ENCODE measurements around the gene HHAT.

The HHAT gene

GRCh38 chr1:210315529-210315928, 13.2 kb upstream of the HHAT start:
- H3K36me3 Mint-ChIP-seq (ENCODE audit: low read depth) = no peaks in the 10 kb centered on the region
- no peak for DNase-seq

DNA sequence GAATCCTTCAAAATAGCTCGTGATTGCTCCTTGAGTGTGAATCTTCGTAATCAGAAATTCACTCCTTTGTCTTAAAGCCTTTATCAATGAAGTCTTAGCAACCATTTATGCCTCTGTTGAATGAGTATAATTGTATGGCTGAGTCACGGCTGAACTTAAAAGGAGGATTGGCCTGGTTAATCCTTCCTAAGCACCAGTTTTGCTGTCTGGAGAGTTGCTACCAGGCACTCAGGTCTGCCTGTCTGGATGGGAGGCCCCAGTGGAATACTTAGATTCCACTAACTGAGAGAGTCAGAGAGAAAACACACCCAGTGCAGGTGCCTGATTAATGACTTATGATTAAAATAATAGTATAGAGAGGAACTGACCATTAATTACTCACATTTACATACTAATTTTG, 7.6 kb upstream of the HHAT start:
- Mint-ChIP-seq H3K27ac (no peak overlapping the region), H3K9me3 (peaks cover 27% of the 10 kb centered on the region), H3K36me3 (ENCODE audit: low read depth) (no peaks in the 10 kb centered on the region), H3K4me1 (no peaks in the 10 kb centered on the region), H3K4me3 (no peak overlapping the region), H3K27me3 (ENCODE audit: low read depth, poor library complexity) (peaks cover 15% of the 10 kb centered on the region)
- no peak for TF ChIP-seq CTCF (IDR thresholded peaks at IDR 0.05)
- no peak for DNase-seq

More at GRCh38 chr1:210315529-210315928, 13.2 kb upstream of the HHAT start:
- Mint-ChIP-seq H3K4me1 (peaks cover 12% of the 10 kb centered on the region), H3K9me3 (no peaks in the 10 kb centered on the region), H3K27ac (peak overlapping the region; percentile 86), H3K4me3 (no peak overlapping the region), H3K27me3 (ENCODE audit: low read depth, poor library complexity) (peaks cover 17% of the 10 kb centered on the region)
- TF ChIP-seq CTCF (IDR thresholded peaks at IDR 0.05) = no peak

- H3K36me3 Mint-ChIP-seq (ENCODE audit: low read depth) = no peaks in the 10 kb centered on the region
- peaks cover 13% of the 10 kb centered on the region for H3K27me3 Mint-ChIP-seq (ENCODE audit: low read depth, poor library complexity)
- DNase-seq = no peak
- no peak overlapping the region for H3K27ac Mint-ChIP-seq
- H3K4me3 Mint-ChIP-seq = no peak overlapping the region
- H3K9me3 Mint-ChIP-seq = peaks cover 31% of the 10 kb centered on the region
- H3K4me1 Mint-ChIP-seq = no peaks in the 10 kb centered on the region
- no peak for TF ChIP-seq CTCF (IDR thresholded peaks at IDR 0.05)
Measured at GRCh38 chr1:210321552-210321951, 7.2 kb upstream of the HHAT start.

GRCh38 chr1:210323957-210324356, 4.7 kb upstream of the HHAT start:
- peaks cover 31% of the 10 kb centered on the region for H3K9me3 Mint-ChIP-seq
- no peak for TF ChIP-seq CTCF (IDR thresholded peaks at IDR 0.05)
- no peak for DNase-seq
- H3K36me3 Mint-ChIP-seq (ENCODE audit: low read depth) = no peaks in the 10 kb centered on the region
- peaks cover 8% of the 10 kb centered on the region for H3K4me1 Mint-ChIP-seq
- peaks cover 15% of the 10 kb centered on the region for H3K27me3 Mint-ChIP-seq (ENCODE audit: low read depth, poor library complexity)
- no peak overlapping the region for H3K27ac Mint-ChIP-seq
- no peak overlapping the region for H3K4me3 Mint-ChIP-seq

DNA sequence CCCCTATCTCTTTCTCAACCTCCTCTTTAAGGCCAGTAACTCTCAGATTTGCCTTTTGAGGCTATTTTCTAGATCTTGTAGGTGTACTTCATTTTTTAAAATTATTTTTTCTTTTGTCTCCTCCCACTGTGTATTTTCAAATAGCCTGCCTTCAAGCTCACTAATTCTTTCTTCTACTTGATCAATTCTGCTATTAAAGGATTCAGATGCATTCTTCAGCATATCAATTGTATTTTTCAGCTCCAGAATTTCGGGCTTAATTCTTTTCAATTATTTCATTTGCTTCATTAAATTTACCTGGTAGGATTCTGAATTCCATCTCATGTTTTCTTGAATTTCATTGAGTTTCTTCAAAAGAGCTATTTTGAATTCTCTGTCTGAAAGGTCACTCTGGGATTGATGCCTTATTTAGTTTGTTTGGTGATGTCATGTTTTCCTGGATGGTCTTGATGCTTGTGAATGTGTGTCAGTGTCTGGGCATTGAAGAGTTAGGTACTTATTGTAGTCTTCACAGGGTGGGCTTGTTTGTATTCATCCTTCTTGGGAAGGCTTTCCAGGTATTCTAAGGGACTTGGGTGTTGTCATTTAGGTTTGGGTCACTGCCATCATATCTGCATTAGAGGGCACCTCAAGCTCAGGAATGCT, 3.6 kb upstream of the HHAT start:
- Mint-ChIP-seq H3K4me3 (no peak overlapping the region), H3K36me3 (ENCODE audit: low read depth) (no peaks in the 10 kb centered on the region), H3K27ac (no peak overlapping the region), H3K9me3 (peaks cover 31% of the 10 kb centered on the region), H3K4me1 (peaks cover 18% of the 10 kb centered on the region), H3K27me3 (ENCODE audit: low read depth, poor library complexity) (peaks cover 19% of the 10 kb centered on the region)
- no peak for TF ChIP-seq CTCF (IDR thresholded peaks at IDR 0.05)
- no peak for DNase-seq

DNA sequence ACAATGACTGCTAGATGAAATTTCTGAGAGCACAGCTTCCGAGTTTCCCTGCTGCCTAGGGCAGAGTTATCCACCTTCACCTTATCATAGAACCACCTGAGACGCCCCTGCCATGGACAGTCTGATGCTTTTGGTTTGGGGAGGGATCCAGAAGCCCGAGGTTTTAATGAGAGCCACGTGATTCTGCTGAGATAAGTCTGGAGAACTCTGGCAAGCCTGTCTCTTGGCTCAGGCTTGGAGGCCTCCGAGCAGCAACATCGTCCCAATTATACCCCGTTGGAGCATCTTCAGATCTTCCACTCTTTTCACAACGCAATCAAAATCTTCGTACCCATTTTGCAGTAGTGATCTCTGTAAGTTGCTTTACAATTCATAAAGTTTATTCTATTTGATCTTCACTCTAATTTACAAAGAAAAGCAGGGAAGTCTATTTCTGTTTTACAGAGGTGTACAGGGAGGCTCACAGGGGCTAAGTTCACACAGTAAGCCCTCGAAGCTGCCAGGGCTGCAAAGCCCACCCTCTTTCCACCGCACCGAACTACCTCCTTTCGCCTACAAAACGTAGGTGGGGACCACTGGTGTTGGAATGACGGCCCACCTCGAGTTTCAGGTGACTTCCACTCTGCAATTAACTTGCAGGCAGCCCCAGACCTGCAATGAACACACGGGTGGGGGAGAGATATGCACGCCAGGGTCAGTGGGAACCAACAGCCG, 513 bp upstream of the HHAT start:
- Mint-ChIP-seq H3K9me3 (peaks cover 24% of the 10 kb centered on the region), H3K27me3 (ENCODE audit: low read depth, poor library complexity) (peaks cover 18% of the 10 kb centered on the region), H3K4me3 (peak overlapping the region; percentile 95), H3K36me3 (ENCODE audit: low read depth) (no peaks in the 10 kb centered on the region), H3K27ac (no peak overlapping the region), H3K4me1 (peaks cover 20% of the 10 kb centered on the region)
- no peak for DNase-seq
- no peak for TF ChIP-seq CTCF (IDR thresholded peaks at IDR 0.05)
